SK-N-SH (cell line): Measurements from ENCODE around the gene PPFIBP2. TPM values are rescaled to one million over a fixed set of nuclear protein-coding genes. Genes with fewer than 3 reads are reported as not detected.
A peak's percentile ranks its signal among the peaks of the same experiment; 100 is the strongest.

Experiments used
- CTCF ChIA-PET: fragments of 300-600, 350-600 bp; formaldehyde crosslinking; extraction: SDS; loops from one replicate; lab custom pipeline; 2021; lab: Yijun Ruan, JAX
- POLR2A ChIA-PET: fragments of 350-600 bp; sonication (Branson Sonifier 250); formaldehyde crosslinking; extraction: SDS; loops from one replicate; lab custom pipeline; 2020; ENCODE audit warnings: antibody characterized with exemption, inconsistent platforms; lab: Yijun Ruan, JAX
- DNase-seq: peaks from one replicate; pipeline ENCODE4 v3.0.0; 2012
- H2AFZ ChIP-seq: fragments of 200-600 bp; sonication (generic); 2 replicates; pipeline ENCODE4 v1.8.1; 2016; ENCODE audit warnings: antibody characterized with exemption, mild to moderate bottlenecking, low read depth
- H3F3A ChIP-seq: fragments of 200-600 bp; sonication (generic); replicated peaks from 2 replicates; pipeline ENCODE3; 2016; ENCODE audit warnings: antibody characterized with exemption, mild to moderate bottlenecking; ENCODE audit not compliant: insufficient read depth
- H3K27ac ChIP-seq, 2 experiments: fragments of 200-500 bp in 1 of 2; fragments of 200-600 bp in 1 of 2; sonication (Bioruptor generic) in 1 of 2; sonication (generic), shearing (Covaris generic) in 1 of 2; 2 replicates each; pipeline versions ENCODE4 v1.5.1 to v1.6.1; 2014 to 2016; ENCODE audit warnings: low read depth in 2 of 2, inconsistent platforms in 1 of 2, low read length in 1 of 2, mild to moderate bottlenecking in 1 of 2, mixed read lengths in 1 of 2
- H3K27me3 ChIP-seq: fragments of 200-600 bp; sonication (generic), shearing (Covaris generic); 2 replicates; pipeline ENCODE4 v1.6.1; 2016; ENCODE audit warnings: mixed run types; ENCODE audit not compliant: insufficient read depth
- H3K36me3 ChIP-seq, 2 experiments: fragments of 200-500 bp in 1 of 2; fragments of 200-600 bp in 1 of 2; sonication (Bioruptor generic) in 1 of 2; sonication (generic) in 1 of 2; replicated peaks in 1 of 2; 2 replicates each; pipeline versions ENCODE3 to v1.5.1; 2014 to 2016; ENCODE audit warnings: low read length in 1 of 2, mild to moderate bottlenecking in 1 of 2; ENCODE audit not compliant: insufficient read depth in 2 of 2, control insufficient read depth in 1 of 2
- H3K4me1 ChIP-seq, 2 experiments: fragments of 200-500 bp in 1 of 2; fragments of 200-600 bp in 1 of 2; sonication (Bioruptor generic) in 1 of 2; sonication (generic), shearing (Covaris generic) in 1 of 2; 2 replicates each; pipeline versions ENCODE4 v1.5.1 to v1.6.1; 2014 to 2016; ENCODE audit warnings: low read depth in 1 of 2, low read length in 1 of 2, mixed run types in 1 of 2; ENCODE audit not compliant: insufficient read depth in 2 of 2, control insufficient read depth in 1 of 2
- H3K4me2 ChIP-seq: fragments of 200-600 bp; sonication (generic), shearing (Covaris generic); 2 replicates; pipeline ENCODE4 v1.6.1; 2017; ENCODE audit warnings: mixed run types
- H3K4me3 ChIP-seq, 2 experiments: fragments of 200-500 bp in 1 of 2; fragments of 200-600 bp in 1 of 2; sonication (Bioruptor generic) in 1 of 2; sonication (generic), shearing (Covaris generic) in 1 of 2; 2 replicates each; pipeline versions ENCODE4 v1.5.1 to v1.8.1; 2014 to 2016; ENCODE audit warnings: low read depth in 2 of 2, inconsistent platforms in 1 of 2, low read length in 1 of 2, mild to moderate bottlenecking in 1 of 2, mixed read lengths in 1 of 2, moderate library complexity in 1 of 2
- H3K79me2 ChIP-seq: fragments of 200-600 bp; sonication (generic); 2 replicates; pipeline ENCODE4 v1.8.1; 2017; ENCODE audit warnings: mild to moderate bottlenecking; ENCODE audit not compliant: insufficient read depth
- H3K9ac ChIP-seq: fragments of 200-600 bp; sonication (generic); 2 replicates; pipeline ENCODE4 v1.6.1; 2017; ENCODE audit warnings: mixed run types
- H3K9me2 ChIP-seq: fragments of 200-600 bp; sonication (generic); 2 replicates; pipeline ENCODE4 v1.6.1; 2017; ENCODE audit warnings: mixed run types
- H3K9me3 ChIP-seq: fragments of 200-600 bp; sonication (generic); 2 replicates; pipeline ENCODE4 v1.6.1; 2017; ENCODE audit warnings: mixed run types, mild to moderate bottlenecking, moderate library complexity
- H4K20me1 ChIP-seq: fragments of 200-600 bp; sonication (generic); 2 replicates; pipeline ENCODE4 v1.6.1; 2017; ENCODE audit warnings: mild to moderate bottlenecking, mixed run types; ENCODE audit not compliant: insufficient read depth
- EP300 ChIP-seq, 2 experiments: IDR thresholded peaks; 2 replicates each; pipeline versions ENCODE4 v1.4.0 to v1.6.1; 2012; ENCODE audit warnings: borderline replicate concordance in 1 of 2, low read depth in 1 of 2, low read length in 1 of 2
- EZH2phosphoT487 ChIP-seq: fragments of 200-600 bp; sonication (generic); IDR thresholded peaks from 2 replicates; pipeline ENCODE4 v1.6.1; 2017; ENCODE audit warnings: low read depth, mixed run types, mild to moderate bottlenecking, antibody characterized with exemption, moderate library complexity, borderline replicate concordance
- FOSL2 ChIP-seq: IDR thresholded peaks from 2 replicates; pipeline ENCODE4 v1.4.0; 2012; ENCODE audit warnings: low read depth, mild to moderate bottlenecking, moderate library complexity, borderline replicate concordance
- GATA2 ChIP-seq: sonication (generic); formaldehyde crosslinking; IDR thresholded peaks from 2 replicates; pipeline ENCODE4 v1.5.0; 2020; ENCODE audit warnings: mild to moderate bottlenecking, missing genetic modification reagents
- IRF3 ChIP-seq: fragments of 150-350 bp; IDR thresholded peaks from 2 replicates; pipeline ENCODE4 v1.6.1; 2016; ENCODE audit warnings: mild to moderate bottlenecking, low read depth, low read length
- JUND ChIP-seq: IDR thresholded peaks from 2 replicates; pipeline ENCODE4 v1.4.0; 2012
- MAX ChIP-seq: IDR thresholded peaks from 2 replicates; pipeline ENCODE4 v1.4.0; 2012; ENCODE audit warnings: low read depth
- PBX3 ChIP-seq: IDR thresholded peaks from 2 replicates; pipeline ENCODE4; 2012
- POLR2AphosphoS5 ChIP-seq: IDR thresholded peaks from 2 replicates; pipeline ENCODE4 v1.6.1; 2012; ENCODE audit warnings: low read depth, low read length
- RAD21 ChIP-seq: IDR thresholded peaks from 2 replicates; pipeline ENCODE4 v1.6.1; 2012; ENCODE audit warnings: mild to moderate bottlenecking, low read length
- RCOR1 ChIP-seq: fragments of 150-350 bp; IDR thresholded peaks from 2 replicates; pipeline ENCODE4 v1.6.1; 2017; ENCODE audit warnings: antibody characterized with exemption, low read length
- RFX5 ChIP-seq: IDR thresholded peaks from 2 replicates; pipeline ENCODE4 v1.6.1; 2012; ENCODE audit warnings: mild to moderate bottlenecking, improper control_type of control experiment, low read length
- RXRA ChIP-seq: IDR thresholded peaks from 2 replicates; pipeline ENCODE4 v1.4.0; 2012; ENCODE audit warnings: low read depth, mild to moderate bottlenecking, borderline replicate concordance
- SIN3A ChIP-seq: IDR thresholded peaks from 2 replicates; pipeline ENCODE4 v1.6.1; 2012; ENCODE audit warnings: low read depth, mild to moderate bottlenecking, low read length, moderate library complexity, borderline replicate concordance
- SMC3 ChIP-seq: IDR thresholded peaks from 2 replicates; pipeline ENCODE4 v1.6.1; 2012; ENCODE audit warnings: low read depth, low read length, improper control_type of control experiment
- TAF1 ChIP-seq: IDR thresholded peaks from 2 replicates; pipeline ENCODE4 v1.6.1; 2012; ENCODE audit warnings: low read depth, mild to moderate bottlenecking, low read length, moderate library complexity, borderline replicate concordance
- TEAD4 ChIP-seq: IDR thresholded peaks from 2 replicates; pipeline ENCODE4 v1.4.0; 2012; ENCODE audit warnings: mild to moderate bottlenecking, borderline replicate concordance; ENCODE audit not compliant: insufficient read depth
- USF1 ChIP-seq: IDR thresholded peaks from 2 replicates; pipeline ENCODE4 v1.4.0; 2012; ENCODE audit warnings: low read depth, borderline replicate concordance
- ZBTB33 ChIP-seq: IDR thresholded peaks from 2 replicates; pipeline ENCODE4 v1.4.0; 2012; ENCODE audit warnings: low read depth, borderline replicate concordance
- WGBS: methylation state at CpG from one replicate; pipeline ENCODE4 v1.1.6; 2017; ENCODE audit warnings: low lambda C conversion rate; 5-methylcytosine and 5-hydroxymethylcytosine counted together
- polyA plus RNA-seq, 3 experiments: library from polyadenylated mRNA; depleted of rRNA; stranded (reverse); fragments of >200 nt; gene quantifications; 2 replicates each; pipeline ENCODE4 v1.2.3, GENCODE V29; 2012

PPFIBP2 gene
- polyA plus RNA-seq, 1 of the 3 experiments (the other 2 are of a cell fraction), result 0.67 TPM

- Histone ChIP-seq H3F3A (no peaks in the 10 kb centered on the region), H3K9me3 (no peaks in the 10 kb centered on the region), H3K27ac (no peak within 1 kb of the TSS), H3K4me3 (no peak within 1 kb of the TSS; a peak in 1 of 4 replicates), H3K4me2 (no peak within 1 kb of the TSS), H4K20me1 (no peaks in the 10 kb centered on the region), H3K9ac (no peak within 1 kb of the TSS), H3K36me3 (no peaks in the 10 kb centered on the region), H3K4me1 (peaks cover 0 to 7% of the 10 kb centered on the region in 2 experiments; a peak in 1 of 4 replicates), H2AFZ (no peak within 1 kb of the TSS), H3K79me2 (no peaks in the 10 kb centered on the region), H3K27me3 (peaks cover 19% of the 10 kb centered on the region; the same call in 1 of the 2 replicates), H3K9me2 (no peaks in the 10 kb centered on the region)
- ChIA-PET POLR2A (no interaction called here), CTCF (interaction anchor here (0.7 to 2.0 kb wide), 4 partner anchors 8 to 102 kb away, joined by 3 to 8 read pairs (median 3); no protein-coding TSS in a partner anchor)
- 54% methylated on average over 33 of the region's 40 CpGs for WGBS
- DNase-seq, result peak; percentile 39
- TF ChIP-seq USF1, result no peak
- no peak for TF ChIP-seq RAD21
- TF ChIP-seq GATA2 (CRISPR knock-in tag), result no peak
- no peak for TF ChIP-seq RFX5
- no peak for TF ChIP-seq SMC3
- TF ChIP-seq IRF3, result no peak
- no peak for TF ChIP-seq PBX3
- TF ChIP-seq POLR2AphosphoS5, result no peak
- no peak for TF ChIP-seq ZBTB33
- TF ChIP-seq TAF1, result no peak
- TF ChIP-seq EP300 (IDR thresholded peaks at IDR 0.05; ENCODE audit: borderline replicate concordance in 1 of 2, low read depth in 1 of 2, low read length in 1 of 2), result no peak
- TF ChIP-seq SIN3A, result no peak
- no peak for TF ChIP-seq RCOR1
- no peak for TF ChIP-seq MAX
- TF ChIP-seq TEAD4, result no peak
- TF ChIP-seq FOSL2, result no peak
- TF ChIP-seq JUND, result no peak
- no peak for TF ChIP-seq RXRA
- TF ChIP-seq EZH2phosphoT487, result no peak
These were observed 159.3 kb downstream of the PPFIBP2 start, which contains the start of gene CYB5R2 for GRCh38 chr11:7672960-7673723. CYB5R2 (minus strand) TSS chr11:7673500; CDS start chr11:7672825, 675 bp downstream.
